Activated naive CD4-positive, alpha-beta T cell treated with anti-CD3 and anti-CD28 coated beads for 36 hours (primary cell): ENCODE data around the gene RAD51B. TPM values are rescaled to one million over a fixed set of nuclear protein-coding genes. Genes with fewer than 3 reads are reported as not detected.
"Not testable (repeated sequence)": the region's sequence is repeated elsewhere in the genome, so short reads cannot be mapped to it uniquely, and the experiment has no call there.

ENCODE experiments used
- CTCF ChIA-PET: fragments of 350-600 bp; sonication (Branson Sonifier 250); formaldehyde crosslinking; loops from one replicate; lab custom pipeline; 2021; ENCODE audit warnings: antibody characterized with exemption; lab: Charles Lee
- DNase-seq: peaks from one replicate; pipeline ENCODE4 v3.0.0-alpha.2; 2020
- H3K27ac Mint-ChIP-seq: one replicate; pipeline ENCODE4 v1.8.0; 2021; ENCODE audit warnings: mild to moderate bottlenecking, mixed read lengths
- H3K27me3 Mint-ChIP-seq: one replicate; pipeline ENCODE4 v1.8.0; 2021; ENCODE audit warnings: low read depth, mixed read lengths
- H3K36me3 Mint-ChIP-seq: one replicate; pipeline ENCODE4 v1.8.0; 2021; ENCODE audit warnings: low read depth, mixed read lengths
- H3K4me1 Mint-ChIP-seq: one replicate; pipeline ENCODE4 v1.8.0; 2021; ENCODE audit warnings: low read depth, mixed read lengths
- H3K4me3 Mint-ChIP-seq: one replicate; pipeline ENCODE4 v1.8.0; 2021; ENCODE audit warnings: mild to moderate bottlenecking, moderate library complexity, mixed read lengths
- H3K9me3 Mint-ChIP-seq: one replicate; pipeline ENCODE4 v1.8.0; 2021; ENCODE audit warnings: mixed read lengths
- intact Hi-C: fragments of 100-400 bp; cut with micrococcal nuclease; formaldehyde crosslinking; loops from one replicate; pipeline ENCODE4 v1.15.1; 2023
- total RNA-seq, 2 experiments: library from RNA; stranded (reverse); gene quantifications; one replicate each; pipeline ENCODE4 v1.2.3, GENCODE V29; 2021

Gene RAD51B
- total RNA-seq, 2 experiments from 2014 or later, result 44.8 to 47.6 TPM

DNA sequence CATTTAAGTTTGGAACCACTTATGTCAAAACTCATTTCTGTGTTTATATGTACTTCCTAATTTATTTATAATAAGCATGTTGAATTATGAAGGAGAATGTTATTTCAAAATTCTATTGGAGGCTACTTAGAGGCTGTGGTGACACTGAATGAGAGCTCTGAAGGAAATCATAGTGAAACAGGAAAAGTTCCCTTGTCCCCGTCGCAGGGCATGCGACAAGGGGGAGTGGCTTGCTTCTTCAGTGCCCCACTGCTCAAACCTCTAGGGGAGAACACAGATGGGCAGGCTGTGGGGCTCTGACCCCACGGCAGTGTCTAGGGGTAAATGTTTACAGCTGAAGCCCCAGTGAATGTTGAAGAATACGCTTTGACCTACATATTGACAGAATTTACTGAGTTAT, 261.9 kb downstream of the RAD51B start:
- no peak for DNase-seq
- Mint-ChIP-seq H3K4me3 (no peak overlapping the region), H3K36me3 (no peaks in the 10 kb centered on the region), H3K27me3 (no peaks in the 10 kb centered on the region), H3K27ac (no peak overlapping the region), H3K9me3 (peaks cover 2% of the 10 kb centered on the region), H3K4me1 (no peaks in the 10 kb centered on the region)
- CTCF ChIA-PET, result no interaction called here
- intact Hi-C loops, result no loop called here

DNA sequence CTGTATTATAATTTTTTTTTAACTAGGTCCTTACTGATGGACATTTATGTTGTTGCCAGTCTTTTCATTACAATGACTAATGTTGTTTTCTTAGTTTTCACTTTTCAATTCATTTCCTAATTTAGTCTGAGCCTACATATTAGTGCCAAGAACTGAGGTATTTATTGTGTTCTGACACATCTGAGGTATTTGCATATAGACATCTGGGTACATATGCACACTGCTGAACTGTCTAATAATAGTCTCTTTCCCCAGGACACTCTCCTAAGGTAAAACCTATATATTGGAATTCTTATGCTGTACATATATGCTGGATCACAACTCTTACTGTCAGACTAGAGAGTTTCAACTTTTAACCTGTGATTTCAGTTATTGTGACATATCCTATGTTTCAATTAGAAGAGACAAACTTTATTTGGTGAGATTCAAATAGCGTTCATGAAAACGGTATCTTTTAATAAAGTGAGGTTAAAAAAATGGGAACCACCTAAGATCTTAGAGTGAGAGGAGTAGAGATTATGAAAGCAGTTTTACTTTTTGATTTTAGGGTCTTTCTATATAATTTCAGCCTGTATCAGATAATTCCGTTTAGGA, 263.2 kb downstream of the RAD51B start:
- H3K27me3 Mint-ChIP-seq, result no peaks in the 10 kb centered on the region
- H3K4me1 Mint-ChIP-seq, result no peaks in the 10 kb centered on the region

DNA sequence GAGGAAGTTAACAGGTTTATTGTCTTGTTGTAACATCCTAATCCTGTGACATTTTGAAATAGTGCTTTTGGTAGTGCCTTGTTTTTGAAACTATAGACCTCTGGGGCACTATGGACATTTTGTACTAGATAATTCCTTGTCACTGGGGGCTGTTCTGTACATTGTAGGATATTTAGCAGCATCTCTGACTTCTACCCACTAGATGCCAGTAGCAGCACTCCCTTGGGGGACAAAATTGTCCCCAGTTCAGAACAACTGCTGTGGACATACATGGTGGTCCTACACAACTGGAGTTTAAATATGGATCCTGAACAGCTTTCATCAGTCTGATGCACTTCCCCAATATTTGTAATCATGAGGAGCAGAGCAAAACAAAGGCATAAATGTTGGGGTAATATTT, 264.7 kb downstream of the RAD51B start:
- no peak overlapping the region for H3K27ac Mint-ChIP-seq
- intact Hi-C loops, result no loop called here

More for the DNA sequence above, 263.2 kb downstream of the RAD51B start:
- no peaks in the 10 kb centered on the region for H3K36me3 Mint-ChIP-seq
- no peak overlapping the region for H3K4me3 Mint-ChIP-seq
- intact Hi-C loops, result no loop called here
- CTCF ChIA-PET, result no interaction called here
- H3K9me3 Mint-ChIP-seq, result peaks cover 2% of the 10 kb centered on the region
- DNase-seq, result no peak
- H3K27ac Mint-ChIP-seq, result no peak overlapping the region

DNA sequence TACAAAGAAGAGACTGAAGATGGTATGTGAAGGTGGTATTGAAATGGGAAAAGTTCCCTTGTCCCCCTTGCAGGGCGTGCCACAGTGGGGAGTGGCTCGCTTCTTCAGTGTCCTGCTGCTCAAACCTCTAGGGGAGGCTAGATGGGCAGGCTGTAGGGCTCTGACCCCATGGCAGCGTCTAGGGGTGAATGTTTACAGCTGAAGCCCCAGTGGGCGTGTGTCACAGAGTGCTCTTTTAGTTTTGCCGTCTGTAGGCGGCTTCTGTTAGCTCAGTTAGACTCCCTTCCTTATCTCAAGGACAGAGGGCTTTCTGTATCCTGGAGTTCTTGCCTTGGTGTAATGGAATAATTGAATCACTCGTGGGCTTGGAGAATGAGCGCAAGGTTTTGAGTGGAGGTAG, 266.2 kb downstream of the RAD51B start:
- no peaks in the 10 kb centered on the region for H3K36me3 Mint-ChIP-seq
- peaks cover 2% of the 10 kb centered on the region for H3K9me3 Mint-ChIP-seq
- H3K27ac Mint-ChIP-seq, result no peak overlapping the region
- no peak for DNase-seq
- H3K27me3 Mint-ChIP-seq, result no peaks in the 10 kb centered on the region
- H3K4me3 Mint-ChIP-seq, result no peak overlapping the region
- intact Hi-C loops, result no loop called here
- peaks cover 14% of the 10 kb centered on the region for H3K4me1 Mint-ChIP-seq
- CTCF ChIA-PET, result interaction anchor here (0.5 kb wide), 1 partner anchor 1727 kb away, joined by 3 read pairs; no protein-coding TSS in a partner anchor

More for the DNA sequence above, 264.7 kb downstream of the RAD51B start:
- Mint-ChIP-seq H3K9me3 (peaks cover 2% of the 10 kb centered on the region), H3K27me3 (no peaks in the 10 kb centered on the region), H3K4me3 (no peak overlapping the region), H3K36me3 (no peaks in the 10 kb centered on the region), H3K4me1 (peaks cover 14% of the 10 kb centered on the region)
- DNase-seq, result no peak
- CTCF ChIA-PET, result interaction anchor here (0.6 to 0.7 kb wide), 2 partner anchors 211 to 230 kb away, joined by 3 to 4 read pairs; no protein-coding TSS in a partner anchor

DNA sequence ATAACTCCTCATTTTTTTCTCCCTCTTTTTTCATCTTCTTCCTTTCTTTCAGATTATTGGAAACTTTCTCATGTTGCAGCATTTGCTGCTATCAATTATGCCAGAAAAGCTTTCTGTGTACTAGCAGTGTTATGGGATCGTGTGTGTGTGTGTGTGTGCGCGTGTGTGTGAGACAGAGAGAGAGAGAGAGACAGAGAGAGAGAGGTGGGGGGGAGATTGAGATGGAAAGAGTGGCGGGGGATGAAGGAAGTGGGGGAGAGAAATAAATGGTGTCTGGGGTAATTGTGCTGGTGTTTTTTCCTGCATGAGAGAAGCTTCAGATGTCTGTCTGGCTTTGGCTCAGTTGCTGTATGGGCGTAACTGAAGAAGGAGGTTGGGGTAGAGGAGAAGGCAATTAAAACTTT, 268.9 kb downstream of the RAD51B start:
- Mint-ChIP-seq H3K9me3 (peaks cover 8% of the 10 kb centered on the region), H3K4me3 (no peak overlapping the region), H3K36me3 (peaks cover 2% of the 10 kb centered on the region), H3K4me1 (peaks cover 14% of the 10 kb centered on the region), H3K27ac (no peak overlapping the region), H3K27me3 (no peaks in the 10 kb centered on the region)
- CTCF ChIA-PET, result interaction anchor here (0.6 to 0.7 kb wide), 6 partner anchors 28 to 904 kb away, joined by 3 to 4 read pairs (median 3); no protein-coding TSS in a partner anchor
- peak; percentile 12 for DNase-seq
- intact Hi-C loops, result no loop called here

DNA sequence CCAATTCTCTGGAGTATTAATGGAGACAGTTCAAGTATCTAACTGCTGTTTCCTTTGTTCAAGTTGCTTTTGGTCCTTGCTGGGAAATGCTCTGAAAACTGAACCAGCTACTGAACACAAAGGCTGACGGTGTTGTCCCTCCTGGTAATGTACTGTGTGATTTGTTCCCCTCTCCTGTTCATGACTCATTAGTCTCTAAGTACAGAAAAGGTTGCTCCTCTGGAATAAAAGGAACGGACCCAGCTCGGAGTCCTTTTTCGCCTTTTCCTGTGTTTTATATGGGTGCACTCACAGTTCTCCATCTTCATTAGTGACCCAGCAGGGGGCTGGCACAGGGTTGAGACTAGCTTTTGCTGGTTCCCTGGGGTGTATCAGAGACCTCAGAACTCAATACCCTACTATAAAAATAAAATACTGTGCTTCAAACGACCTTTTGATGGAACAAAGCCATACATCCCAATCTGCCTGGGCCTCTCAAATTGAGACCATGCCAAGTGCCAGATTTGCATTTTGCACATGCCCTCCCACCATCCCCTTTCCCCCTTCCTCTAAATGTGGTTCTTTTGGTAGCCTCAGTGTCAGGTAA, 269.7 kb downstream of the RAD51B start:
- Mint-ChIP-seq H3K9me3 (peaks cover 8% of the 10 kb centered on the region), H3K4me1 (peaks cover 14% of the 10 kb centered on the region), H3K36me3 (peaks cover 2% of the 10 kb centered on the region), H3K4me3 (no peak overlapping the region), H3K27me3 (no peaks in the 10 kb centered on the region), H3K27ac (no peak overlapping the region)
- DNase-seq, result no peak
- intact Hi-C loops, result no loop called here
- CTCF ChIA-PET, result interaction anchor here (0.7 kb wide), 5 partner anchors 27 to 737 kb away, joined by 3 to 4 read pairs (median 3); no protein-coding TSS in a partner anchor

DNA sequence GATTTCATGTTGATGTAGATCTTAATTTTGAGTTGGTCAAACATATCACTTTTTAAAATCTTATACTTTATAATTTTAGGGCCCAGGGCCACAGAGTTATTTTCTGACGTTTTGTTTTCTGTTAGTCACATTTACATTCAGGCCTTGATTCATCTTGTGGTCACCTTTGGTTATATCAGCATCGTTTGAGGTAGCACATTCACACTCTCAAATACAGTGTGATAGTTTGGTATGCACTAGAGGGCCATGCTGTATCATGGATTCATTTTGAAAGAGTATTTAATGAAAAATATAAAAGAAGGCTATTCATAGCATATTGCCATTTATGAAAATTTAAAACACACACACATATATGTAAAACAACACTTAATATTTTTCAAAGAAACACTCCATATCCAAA, 274.6 kb downstream of the RAD51B start:
- intact Hi-C loops, result no loop called here
- H3K4me1 Mint-ChIP-seq, result peaks cover 2% of the 10 kb centered on the region

DNA sequence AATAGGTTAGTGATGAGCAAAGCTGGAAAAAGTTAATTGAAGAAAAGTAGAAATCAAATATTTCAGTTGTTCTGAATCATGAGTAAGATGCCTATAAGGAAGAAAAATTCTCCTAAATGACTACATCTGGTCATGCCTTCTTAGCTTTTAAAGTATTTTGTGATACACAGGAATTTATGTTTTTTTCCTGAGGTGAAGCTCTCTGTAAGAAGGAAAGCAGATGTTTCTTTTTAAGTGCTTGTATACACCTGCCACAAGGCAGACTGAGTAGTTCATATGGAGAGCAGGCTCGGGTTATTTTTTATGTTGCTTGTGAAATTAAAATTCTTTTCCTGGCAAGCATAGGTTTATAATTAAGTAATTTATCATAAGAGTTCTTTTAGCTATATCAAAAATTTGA, 275.2 kb downstream of the RAD51B start:
- intact Hi-C loops, result no loop called here
- no peaks in the 10 kb centered on the region for H3K4me1 Mint-ChIP-seq
- no peak for DNase-seq
- peaks cover 11% of the 10 kb centered on the region for H3K36me3 Mint-ChIP-seq
- peaks cover 10% of the 10 kb centered on the region for H3K9me3 Mint-ChIP-seq
- CTCF ChIA-PET, result no interaction called here
- no peak overlapping the region for H3K4me3 Mint-ChIP-seq
- no peak overlapping the region for H3K27ac Mint-ChIP-seq
- no peaks in the 10 kb centered on the region for H3K27me3 Mint-ChIP-seq

More for the DNA sequence above, 274.6 kb downstream of the RAD51B start:
- Mint-ChIP-seq H3K4me3 (no peak overlapping the region), H3K36me3 (peaks cover 6% of the 10 kb centered on the region), H3K27me3 (no peaks in the 10 kb centered on the region), H3K27ac (no peak overlapping the region), H3K9me3 (peaks cover 9% of the 10 kb centered on the region)
- CTCF ChIA-PET, result no interaction called here
- DNase-seq, result no peak

DNA sequence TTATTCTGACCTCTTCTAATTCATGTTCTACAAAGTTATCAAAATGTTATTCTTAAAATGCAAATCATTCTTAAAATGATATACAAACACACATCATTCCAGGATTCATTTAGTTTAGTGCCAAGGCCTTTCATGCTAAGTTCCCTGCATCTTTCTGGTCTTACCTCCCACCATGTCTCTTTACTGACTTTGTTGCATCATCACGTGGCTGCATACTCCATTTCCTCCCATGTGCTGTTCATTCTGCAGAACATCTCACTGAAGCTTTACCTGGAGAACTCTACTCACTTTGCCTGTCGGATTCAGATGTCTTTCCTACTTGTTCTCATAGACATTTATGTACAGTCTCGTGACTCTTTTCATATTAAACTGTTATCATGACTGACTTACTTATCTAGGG, 278.1 kb downstream of the RAD51B start:
- H3K27ac Mint-ChIP-seq, result no peak overlapping the region
- intact Hi-C loops, result no loop called here
- peaks cover 27% of the 10 kb centered on the region for H3K9me3 Mint-ChIP-seq
- CTCF ChIA-PET, result no interaction called here
- DNase-seq, result no peak
- H3K4me1 Mint-ChIP-seq, result no peaks in the 10 kb centered on the region
- H3K36me3 Mint-ChIP-seq, result peaks cover 34% of the 10 kb centered on the region
- H3K4me3 Mint-ChIP-seq, result no peak overlapping the region
- no peaks in the 10 kb centered on the region for H3K27me3 Mint-ChIP-seq

DNA sequence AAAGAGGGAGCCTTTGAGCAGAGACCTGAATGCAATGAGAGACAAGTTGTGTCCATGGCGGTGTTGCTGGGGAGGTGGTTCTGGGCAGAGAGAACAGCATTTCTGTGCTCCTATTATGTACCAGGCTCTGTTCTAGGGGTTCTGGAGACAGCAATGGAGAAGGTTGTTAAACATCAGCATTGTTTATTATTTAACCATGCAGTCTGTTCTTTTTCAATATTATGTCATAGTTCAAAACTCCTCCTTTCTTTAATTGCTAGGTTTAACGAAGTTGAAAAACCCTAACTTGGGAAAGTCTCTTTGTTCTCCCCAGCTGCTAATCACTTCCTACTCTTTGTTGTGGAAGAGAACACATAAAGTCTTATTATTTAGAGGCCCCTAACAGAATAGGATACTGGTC, 279.3 kb downstream of the RAD51B start:
- no peak for DNase-seq
- intact Hi-C loops, result no loop called here
- H3K36me3 Mint-ChIP-seq, result peaks cover 34% of the 10 kb centered on the region
- peaks cover 27% of the 10 kb centered on the region for H3K9me3 Mint-ChIP-seq
- H3K4me1 Mint-ChIP-seq, result no peaks in the 10 kb centered on the region
- no peak overlapping the region for H3K4me3 Mint-ChIP-seq
- no peaks in the 10 kb centered on the region for H3K27me3 Mint-ChIP-seq
- H3K27ac Mint-ChIP-seq, result no peak overlapping the region
- CTCF ChIA-PET, result no interaction called here

DNA sequence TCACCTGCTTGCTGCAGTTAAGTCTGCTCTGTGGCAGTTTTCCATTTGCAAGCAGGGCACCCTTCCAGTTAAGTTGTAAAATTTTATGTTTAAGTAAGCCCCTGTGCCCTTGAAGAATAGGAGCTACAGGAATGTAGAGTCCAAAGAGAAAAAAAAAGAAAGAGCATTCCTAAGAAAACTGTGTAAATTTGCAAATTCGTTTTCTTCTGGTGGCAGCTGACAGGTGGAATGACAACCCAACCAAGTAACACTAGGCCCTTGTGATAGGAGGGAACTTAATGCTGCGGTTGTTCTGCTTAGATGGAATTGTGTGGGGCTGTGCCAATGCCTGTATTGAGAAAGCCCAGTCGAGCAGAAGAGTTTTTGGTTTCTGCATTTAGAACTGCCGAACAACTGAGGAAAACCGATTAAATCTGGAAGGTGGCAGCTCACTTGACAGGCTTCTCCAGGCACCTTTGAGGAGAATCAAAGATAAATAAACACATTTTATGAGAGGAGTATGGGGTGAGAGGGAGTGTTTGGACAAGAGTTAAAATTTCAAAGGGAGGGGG, 280.0 kb downstream of the RAD51B start:
- Mint-ChIP-seq H3K27ac (no peak overlapping the region), H3K27me3 (no peaks in the 10 kb centered on the region), H3K4me3 (no peak overlapping the region), H3K9me3 (peaks cover 27% of the 10 kb centered on the region), H3K4me1 (no peaks in the 10 kb centered on the region), H3K36me3 (peaks cover 34% of the 10 kb centered on the region)
- no peak for DNase-seq
- CTCF ChIA-PET, result no interaction called here
- intact Hi-C loops, result no loop called here

DNA sequence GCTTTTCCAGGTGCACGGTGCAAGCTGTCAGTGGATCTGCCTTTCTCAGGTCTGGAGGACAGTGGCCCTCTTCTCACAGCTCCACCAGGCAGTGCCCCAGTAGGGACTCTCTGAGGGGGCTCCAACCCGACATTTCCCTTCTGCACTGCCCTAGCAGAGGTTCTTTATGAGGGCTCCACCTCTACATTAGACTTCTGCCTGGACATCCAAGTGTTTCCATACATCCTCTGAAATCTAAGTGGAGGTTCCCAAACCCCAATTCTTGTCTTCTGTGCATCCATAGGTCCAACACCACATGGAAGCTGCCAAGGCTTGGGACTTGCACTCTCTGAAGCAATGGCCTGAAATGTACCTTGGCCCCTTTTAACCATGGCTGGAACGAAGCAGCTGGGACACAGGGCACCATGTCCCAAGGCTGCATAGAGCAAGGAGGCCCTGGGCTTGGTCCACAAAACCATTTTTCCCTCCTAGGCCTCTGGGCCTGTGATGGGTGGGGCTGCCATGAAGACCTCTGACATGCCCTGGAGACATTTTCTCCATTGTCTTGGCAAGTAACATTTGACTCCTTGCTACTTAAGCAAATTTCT, 282.2 kb downstream of the RAD51B start:
- H3K4me1 Mint-ChIP-seq, DNase-seq, H3K4me3 Mint-ChIP-seq, CTCF ChIA-PET, H3K27ac Mint-ChIP-seq, H3K27me3 Mint-ChIP-seq, intact Hi-C loops: not testable (repeated sequence)
- Mint-ChIP-seq H3K9me3 (peaks cover 27% of the 10 kb centered on the region), H3K36me3 (peaks cover 34% of the 10 kb centered on the region)
